H1 (cell line): ENCODE data around the gene CERS3. TPM values are rescaled to one million over a fixed set of nuclear protein-coding genes. Genes with fewer than 3 reads are reported as not detected.

Experiments used
- CTBP2 ChIP-seq: IDR thresholded peaks from 2 replicates; pipeline ENCODE4 v1.7.0; 2011; ENCODE audit warnings: borderline replicate concordance, mild to moderate bottlenecking, moderate library complexity, mixed read lengths, low read length; ENCODE audit not compliant: insufficient read depth, insufficient read length
- HDAC6 ChIP-seq: IDR thresholded peaks from one replicate; pipeline ENCODE4 v1.7.1; 2012; ENCODE audit warnings: low read depth, mild to moderate bottlenecking, inconsistent platforms, low read length, moderate library complexity
- POLR2AphosphoS5 ChIP-seq: IDR thresholded peaks from 2 replicates; pipeline ENCODE4 v1.6.1; 2011; ENCODE audit warnings: low read depth, low read length
- RNF2 ChIP-seq: fragments of 200-900, 300-1000 bp; sonication (generic); IDR thresholded peaks from 2 replicates; pipeline ENCODE4 v1.7.1; 2016; ENCODE audit warnings: borderline replicate concordance, low read depth, mild to moderate bottlenecking, antibody characterized with exemption, low read length; ENCODE audit not compliant: poor library complexity, severe bottlenecking; ENCODE audit errors: missing control alignments
- polyA plus RNA-seq, 7 experiments: library from polyadenylated mRNA; depleted of rRNA in 3 of 7; stranded (reverse) in 5 of 7; unstranded in 2 of 7; fragments of >200 nt in 5 of 7; fragments of 200-250 nt in 2 of 7; gene quantifications; 1 replicate in 5 of 7; 2 replicates in 1 of 7; 4 replicates in 1 of 7; pipeline versions ENCODE4 v1.2.1 to v1.2.3, GENCODE V29; 2011 to 2013; ENCODE audit warnings: missing spikeins in 2 of 7, mixed read lengths in 2 of 7
- total RNA-seq: library from RNA; stranded (reverse); fragmentation: NEBNext Ultra II Directional; extraction: Animal tissue kit (Norgen Biotek cat#: 25700); gene quantifications from 2 replicates; pipeline ENCODE4 v1.2.1, GENCODE V29; 2021

CERS3 gene
- total and polyA plus RNA-seq, 2 of the 8 experiments (the other 6 are each of a cell fraction or from before 2014, with no cell fraction given) = 0.62 TPM; not detected in 1

DNA sequence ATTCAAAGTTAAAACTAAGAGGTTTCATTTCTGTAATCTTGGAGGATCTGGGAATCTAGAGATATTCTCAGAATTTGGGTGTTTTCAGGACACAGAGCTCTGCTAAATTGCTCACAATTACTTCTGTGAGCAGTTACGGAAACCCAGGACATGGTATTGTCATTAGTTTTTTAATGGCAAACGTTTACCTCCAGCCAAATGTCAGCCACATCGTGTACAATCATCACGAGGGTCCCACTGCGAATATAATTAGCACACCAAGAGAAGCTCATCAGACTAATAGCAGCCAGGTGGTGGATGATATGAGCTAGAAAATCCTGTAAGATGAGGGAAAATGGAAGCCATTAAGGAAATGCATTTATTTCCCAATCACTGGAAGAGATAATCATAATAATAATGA is 56.0 kb downstream of the CERS3 start (continued):
- no peak for TF ChIP-seq CTBP2
- no peak for TF ChIP-seq RNF2
- no peak for TF ChIP-seq HDAC6
- TF ChIP-seq POLR2AphosphoS5 = no peak
